K562 (cell line): ENCODE data around the gene MCEE. TPM values are rescaled to one million over a fixed set of nuclear protein-coding genes. Genes with fewer than 3 reads are reported as not detected.

Source experiments
- ARID1B ChIP-seq: fragments of 450-650 bp; IDR thresholded peaks from 2 replicates; pipeline ENCODE4 v1.6.1; 2016; ENCODE audit warnings: antibody characterized with exemption, mild to moderate bottlenecking, inconsistent platforms
- FOXK2 ChIP-seq, 2 experiments: fragments of 450-650 bp; IDR thresholded peaks in 1 of 2; conservative IDR thresholded peaks in 1 of 2; 2 replicates each; pipeline ENCODE4 v1.6.1; 2016; ENCODE audit warnings: low read depth in 2 of 2, mild to moderate bottlenecking in 1 of 2
- GATAD2A ChIP-seq: fragments of 450-650 bp; IDR thresholded peaks from 2 replicates; pipeline ENCODE4 v1.6.1; 2017
- HCFC1 ChIP-seq: IDR thresholded peaks from 2 replicates; pipeline ENCODE4 v1.6.1; 2012; ENCODE audit warnings: low read depth, low read length, improper control_type of control experiment
- HDGF ChIP-seq: fragments of 450-650 bp; IDR thresholded peaks from 2 replicates; pipeline ENCODE4 v1.6.1; 2016
- HNRNPL ChIP-seq: fragments of 200-400 bp; formaldehyde crosslinking; IDR thresholded peaks from 2 replicates; pipeline ENCODE4 v1.6.1; 2017; ENCODE audit warnings: low read depth, mild to moderate bottlenecking, low read length
- MEIS2 ChIP-seq: fragments of 450-650 bp; IDR thresholded peaks from 2 replicates; pipeline ENCODE4 v1.6.1; 2014; ENCODE audit warnings: mild to moderate bottlenecking; ENCODE audit not compliant: partially characterized antibody
- MTA2 ChIP-seq: fragments of 450-650 bp; IDR thresholded peaks from 2 replicates; pipeline ENCODE4 v1.6.1; 2016; ENCODE audit warnings: low read depth
- PHTF2 ChIP-seq: fragments of 250-450 bp; sonication (Bioruptor Pico); IDR thresholded peaks from 2 replicates; pipeline ENCODE4 v1.5.0; 2021; ENCODE audit warnings: mild to moderate bottlenecking
- POLR2AphosphoS2 ChIP-seq: IDR thresholded peaks from 2 replicates; pipeline ENCODE4 v1.6.1; 2012; ENCODE audit warnings: low read length, improper control_type of control experiment
- SREBF2 ChIP-seq: sonication (generic); formaldehyde crosslinking; IDR thresholded peaks from 2 replicates; pipeline ENCODE4 v1.4.0; 2020; ENCODE audit warnings: mild to moderate bottlenecking, missing genetic modification reagents
- ZBED1 ChIP-seq: IDR thresholded peaks from 2 replicates; pipeline ENCODE4 v1.6.1; 2014
- ZNF184 ChIP-seq: sonication (generic); formaldehyde crosslinking; IDR thresholded peaks from 2 replicates; pipeline ENCODE4 v1.5.0; 2020; ENCODE audit warnings: missing genetic modification reagents
- ZNF24 ChIP-seq: fragments of 450-650 bp; IDR thresholded peaks from 2 replicates; pipeline ENCODE4 v1.6.1; 2016
- polyA plus RNA-seq, 8 experiments: library from polyadenylated mRNA; depleted of rRNA in 4 of 8; stranded (reverse) in 5 of 8; unstranded in 3 of 8; fragments of >200 nt; fragmentation: Nextera tagmentation in 2 of 8; fragmentation: Illumina TruSeq in 1 of 8; extraction: Ambion mirVana in 2 of 8; extraction: Trizol in 1 of 8; gene quantifications; 2 replicates each; pipeline versions ENCODE4 v1.2.1 to v1.2.3, GENCODE V29; 2011 to 2014; ENCODE audit warnings: inconsistent platforms in 1 of 8, missing spikeins in 1 of 8
- total RNA-seq, 7 experiments: library from RNA; depleted of rRNA in 6 of 7; stranded (reverse); fragments of >200 nt in 6 of 7; fragmentation: Illumina TruSeq in 2 of 7; extraction: Trizol in 2 of 7; gene quantifications; 2 replicates each; pipeline versions ENCODE4 v1.2.1 to v1.2.3, GENCODE V29; 2011 to 2021; ENCODE audit warnings: low replicate concordance in 1 of 7
- TF ChIP-seq, protein P1 (sequence below): sonication (generic); formaldehyde crosslinking; IDR thresholded peaks from 2 replicates; pipeline ENCODE4 v1.8.1; 2023; ENCODE audit warnings: mild to moderate bottlenecking, missing genetic modification reagents
- TF ChIP-seq, protein P2 (sequence below): fragments of 450-650 bp; IDR thresholded peaks from 2 replicates; pipeline ENCODE4 v1.7.1; 2018; ENCODE audit warnings: mild to moderate bottlenecking, low read depth; ENCODE audit not compliant: partially characterized antibody
- TF ChIP-seq, protein P3 (sequence below): fragments of 450-650 bp; IDR thresholded peaks from 2 replicates; pipeline ENCODE4 v1.6.1; 2018; ENCODE audit warnings: mild to moderate bottlenecking, low read depth; ENCODE audit not compliant: partially characterized antibody
- TF ChIP-seq, protein P4 (sequence below): fragments of 450-650 bp; IDR thresholded peaks from 2 replicates; pipeline ENCODE4 v1.6.1; 2014; ENCODE audit warnings: low read depth, mild to moderate bottlenecking, moderate library complexity, borderline replicate concordance
- TF ChIP-seq, protein P5 (sequence below): sonication (generic); formaldehyde crosslinking; IDR thresholded peaks from 2 replicates; pipeline ENCODE4 v1.8.0; 2023; ENCODE audit warnings: mild to moderate bottlenecking, missing genetic modification reagents

Gene MCEE
- total and polyA plus RNA-seq, 9 of the 15 experiments (the other 6 are each of a cell fraction or from before 2014, with no cell fraction given) = 15.6 to 49.1 (median 24.5) TPM

DNA sequence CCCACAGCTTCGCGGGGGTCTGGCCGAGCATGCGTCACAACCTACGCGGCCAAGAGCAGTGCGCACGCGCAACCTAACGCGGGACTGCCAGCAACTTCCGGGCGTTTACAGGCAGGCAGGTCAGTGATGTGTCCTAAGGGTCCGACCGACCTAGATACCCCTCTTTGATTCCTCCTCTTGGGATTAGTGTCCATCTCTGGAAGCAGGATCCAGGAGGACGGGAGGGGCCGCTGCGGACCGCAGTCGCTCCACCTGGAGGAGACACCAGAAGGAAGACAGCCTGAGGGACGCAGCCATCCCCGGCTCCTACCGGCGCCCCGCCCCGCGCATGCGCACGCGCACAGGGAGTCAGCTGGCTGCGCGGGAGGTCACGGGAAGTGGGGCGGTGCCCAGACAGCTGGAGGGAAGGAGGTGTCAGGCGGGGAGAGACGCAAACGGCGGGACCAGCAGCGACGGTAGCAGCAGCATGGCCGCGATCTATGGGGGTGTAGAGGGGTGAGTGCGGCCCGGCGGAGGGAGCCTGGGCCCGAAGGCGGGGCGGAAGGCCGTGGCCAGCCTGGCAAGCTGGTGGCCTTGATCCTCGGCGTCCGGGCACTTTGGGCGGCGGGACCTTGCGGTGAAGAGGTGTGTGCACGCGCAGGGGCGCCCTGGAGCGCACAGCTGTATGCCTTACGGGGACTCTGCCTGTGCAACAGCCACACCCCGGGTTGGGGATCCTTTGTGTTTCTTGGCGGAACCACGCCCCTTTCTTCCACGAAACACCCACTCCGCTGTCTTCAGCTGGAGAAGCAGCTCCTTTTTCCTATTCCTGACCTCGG, 61.6 kb downstream of the MCEE start, which contains the start of gene NAGK (continued):
- TF ChIP-seq, protein P1, sequence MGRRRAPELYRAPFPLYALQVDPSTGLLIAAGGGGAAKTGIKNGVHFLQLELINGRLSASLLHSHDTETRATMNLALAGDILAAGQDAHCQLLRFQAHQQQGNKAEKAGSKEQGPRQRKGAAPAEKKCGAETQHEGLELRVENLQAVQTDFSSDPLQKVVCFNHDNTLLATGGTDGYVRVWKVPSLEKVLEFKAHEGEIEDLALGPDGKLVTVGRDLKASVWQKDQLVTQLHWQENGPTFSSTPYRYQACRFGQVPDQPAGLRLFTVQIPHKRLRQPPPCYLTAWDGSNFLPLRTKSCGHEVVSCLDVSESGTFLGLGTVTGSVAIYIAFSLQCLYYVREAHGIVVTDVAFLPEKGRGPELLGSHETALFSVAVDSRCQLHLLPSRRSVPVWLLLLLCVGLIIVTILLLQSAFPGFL = no peak
- TF ChIP-seq PHTF2 (CRISPR knock-in tag) (no peak), HNRNPL (no peak), MTA2 (no peak), HDGF (no peak), MEIS2 (peak; percentile 94), FOXK2 (conservative IDR thresholded peaks at IDR 0.05 in 1 of 2, IDR thresholded peaks at IDR 0.05 in 1 of 2; ENCODE audit: low read depth in 2 of 2) (peak in 1 of 2 experiments; percentile 79; a peak in 1 of 4 replicates), HCFC1 (peak; percentile 50), ZBED1 (no peak; the same call in 1 of the 2 replicates), ZNF184 (no peak), POLR2AphosphoS2 (peak; percentile 67; the same call in 1 of the 2 replicates), ZNF24 (no peak; the same call in 1 of the 2 replicates), GATAD2A (peak; percentile 71; the same call in 1 of the 2 replicates), ARID1B (peak; percentile 58), SREBF2 (peak; percentile 8; the same call in 1 of the 2 replicates)
- TF ChIP-seq, protein P2, sequence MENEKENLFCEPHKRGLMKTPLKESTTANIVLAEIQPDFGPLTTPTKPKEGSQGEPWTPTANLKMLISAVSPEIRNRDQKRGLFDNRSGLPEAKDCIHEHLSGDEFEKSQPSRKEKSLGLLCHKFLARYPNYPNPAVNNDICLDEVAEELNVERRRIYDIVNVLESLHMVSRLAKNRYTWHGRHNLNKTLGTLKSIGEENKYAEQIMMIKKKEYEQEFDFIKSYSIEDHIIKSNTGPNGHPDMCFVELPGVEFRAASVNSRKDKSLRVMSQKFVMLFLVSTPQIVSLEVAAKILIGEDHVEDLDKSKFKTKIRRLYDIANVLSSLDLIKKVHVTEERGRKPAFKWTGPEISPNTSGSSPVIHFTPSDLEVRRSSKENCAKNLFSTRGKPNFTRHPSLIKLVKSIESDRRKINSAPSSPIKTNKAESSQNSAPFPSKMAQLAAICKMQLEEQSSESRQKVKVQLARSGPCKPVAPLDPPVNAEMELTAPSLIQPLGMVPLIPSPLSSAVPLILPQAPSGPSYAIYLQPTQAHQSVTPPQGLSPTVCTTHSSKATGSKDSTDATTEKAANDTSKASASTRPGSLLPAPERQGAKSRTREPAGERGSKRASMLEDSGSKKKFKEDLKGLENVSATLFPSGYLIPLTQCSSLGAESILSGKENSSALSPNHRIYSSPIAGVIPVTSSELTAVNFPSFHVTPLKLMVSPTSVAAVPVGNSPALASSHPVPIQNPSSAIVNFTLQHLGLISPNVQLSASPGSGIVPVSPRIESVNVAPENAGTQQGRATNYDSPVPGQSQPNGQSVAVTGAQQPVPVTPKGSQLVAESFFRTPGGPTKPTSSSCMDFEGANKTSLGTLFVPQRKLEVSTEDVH = peak; percentile 68
- TF ChIP-seq, protein P3, sequence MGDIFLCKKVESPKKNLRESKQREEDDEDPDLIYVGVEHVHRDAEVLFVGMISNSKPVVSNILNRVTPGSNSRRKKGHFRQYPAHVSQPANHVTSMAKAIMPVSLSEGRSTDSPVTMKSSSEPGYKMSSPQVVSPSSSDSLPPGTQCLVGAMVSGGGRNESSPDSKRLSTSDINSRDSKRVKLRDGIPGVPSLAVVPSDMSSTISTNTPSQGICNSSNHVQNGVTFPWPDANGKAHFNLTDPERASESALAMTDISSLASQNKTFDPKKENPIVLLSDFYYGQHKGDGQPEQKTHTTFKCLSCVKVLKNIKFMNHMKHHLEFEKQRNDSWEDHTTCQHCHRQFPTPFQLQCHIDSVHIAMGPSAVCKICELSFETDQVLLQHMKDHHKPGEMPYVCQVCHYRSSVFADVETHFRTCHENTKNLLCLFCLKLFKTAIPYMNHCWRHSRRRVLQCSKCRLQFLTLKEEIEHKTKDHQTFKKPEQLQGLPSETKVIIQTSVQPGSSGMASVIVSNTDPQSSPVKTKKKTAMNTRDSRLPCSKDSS = no peak
- TF ChIP-seq, protein P4, sequence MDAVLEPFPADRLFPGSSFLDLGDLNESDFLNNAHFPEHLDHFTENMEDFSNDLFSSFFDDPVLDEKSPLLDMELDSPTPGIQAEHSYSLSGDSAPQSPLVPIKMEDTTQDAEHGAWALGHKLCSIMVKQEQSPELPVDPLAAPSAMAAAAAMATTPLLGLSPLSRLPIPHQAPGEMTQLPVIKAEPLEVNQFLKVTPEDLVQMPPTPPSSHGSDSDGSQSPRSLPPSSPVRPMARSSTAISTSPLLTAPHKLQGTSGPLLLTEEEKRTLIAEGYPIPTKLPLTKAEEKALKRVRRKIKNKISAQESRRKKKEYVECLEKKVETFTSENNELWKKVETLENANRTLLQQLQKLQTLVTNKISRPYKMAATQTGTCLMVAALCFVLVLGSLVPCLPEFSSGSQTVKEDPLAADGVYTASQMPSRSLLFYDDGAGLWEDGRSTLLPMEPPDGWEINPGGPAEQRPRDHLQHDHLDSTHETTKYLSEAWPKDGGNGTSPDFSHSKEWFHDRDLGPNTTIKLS = peak; percentile 100
- TF ChIP-seq, protein P5, sequence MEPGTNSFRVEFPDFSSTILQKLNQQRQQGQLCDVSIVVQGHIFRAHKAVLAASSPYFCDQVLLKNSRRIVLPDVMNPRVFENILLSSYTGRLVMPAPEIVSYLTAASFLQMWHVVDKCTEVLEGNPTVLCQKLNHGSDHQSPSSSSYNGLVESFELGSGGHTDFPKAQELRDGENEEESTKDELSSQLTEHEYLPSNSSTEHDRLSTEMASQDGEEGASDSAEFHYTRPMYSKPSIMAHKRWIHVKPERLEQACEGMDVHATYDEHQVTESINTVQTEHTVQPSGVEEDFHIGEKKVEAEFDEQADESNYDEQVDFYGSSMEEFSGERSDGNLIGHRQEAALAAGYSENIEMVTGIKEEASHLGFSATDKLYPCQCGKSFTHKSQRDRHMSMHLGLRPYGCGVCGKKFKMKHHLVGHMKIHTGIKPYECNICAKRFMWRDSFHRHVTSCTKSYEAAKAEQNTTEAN (CRISPR knock-in tag) = 0 out of 2 replicates have a peak, but pooled peaks have one; percentile 52
